GM12878 (cell line): ENCODE results near the gene DALRD3.

Experiments
- ATF7 ChIP-seq: fragments of 450-650 bp; IDR thresholded peaks from 2 replicates; pipeline ENCODE4 v1.6.1; 2016; ENCODE audit warnings: low read depth, mild to moderate bottlenecking
- CREB1 ChIP-seq: IDR thresholded peaks from 2 replicates; pipeline ENCODE4 v1.6.1; 2012; ENCODE audit warnings: low read depth, mild to moderate bottlenecking, inconsistent platforms
- EP300 ChIP-seq, 2 experiments: fragments of 150-350 bp in 1 of 2; IDR thresholded peaks; 2 replicates each; pipeline ENCODE4 v1.6.1; 2011 to 2012; ENCODE audit warnings: low read depth in 2 of 2, low read length in 2 of 2, borderline replicate concordance in 1 of 2, improper control_type of control experiment in 1 of 2, inconsistent platforms in 1 of 2; ENCODE audit not compliant: control insufficient read depth in 1 of 2
- MAX ChIP-seq: IDR thresholded peaks from 2 replicates; pipeline ENCODE4 v1.6.1; 2012; ENCODE audit warnings: low read depth, low read length, improper control_type of control experiment
- NR2F1 ChIP-seq: fragments of 450-650 bp; conservative IDR thresholded peaks from 2 replicates; pipeline ENCODE4 v1.6.1; 2017; ENCODE audit warnings: mild to moderate bottlenecking
- PAX5 ChIP-seq: IDR thresholded peaks from 2 replicates; pipeline ENCODE4 v1.6.1; 2011; ENCODE audit warnings: low read depth, low read length, borderline replicate concordance
- POLR2A ChIP-seq: IDR thresholded peaks from 2 replicates; pipeline ENCODE4 v1.6.1; 2011; ENCODE audit warnings: low read depth, mild to moderate bottlenecking, low read length
- RAD21 ChIP-seq: IDR thresholded peaks from 2 replicates; pipeline ENCODE4 v1.6.1; 2011; ENCODE audit warnings: mild to moderate bottlenecking, low read depth, low read length, moderate library complexity; ENCODE audit not compliant: insufficient read depth
- REST ChIP-seq: IDR thresholded peaks from 2 replicates; pipeline ENCODE4 v1.6.1; 2012; ENCODE audit warnings: mild to moderate bottlenecking, low read depth, low read length
- RUNX3 ChIP-seq: IDR thresholded peaks from 2 replicates; pipeline ENCODE4 v1.6.1; 2012; ENCODE audit warnings: low read length, inconsistent platforms
- TARDBP ChIP-seq: IDR thresholded peaks from 2 replicates; pipeline ENCODE4 v1.6.1; 2016; ENCODE audit warnings: borderline replicate concordance
- ZZZ3 ChIP-seq: IDR thresholded peaks from 2 replicates; pipeline ENCODE4 v1.6.1; 2011; ENCODE audit warnings: low read depth; ENCODE audit not compliant: control insufficient read depth, insufficient read length

GRCh38 chr3:49025793-49026520 is 7.6 kb upstream of the DALRD3 start:
- TF ChIP-seq REST (no peak), RUNX3 (no peak), NR2F1 (no peak), EP300 (IDR thresholded peaks at IDR 0.05; ENCODE audit: borderline replicate concordance in 1 of 2, control insufficient read depth in 1 of 2, low read depth in 2 of 2, low read length in 2 of 2) (no peak), PAX5 (no peak), ZZZ3 (no peak), MAX (no peak), TARDBP (no peak), RAD21 (no peak), ATF7 (no peak), CREB1 (no peak), POLR2A (no peak)
